Gastrocnemius medialis (tissue), 4 donors: Measurements from ENCODE around the gene ETF1.

Experiments
- POLR2A ChIP-seq, 2 donors: fragments of 450-650 bp; IDR thresholded peaks; one replicate each; pipeline ENCODE4 v1.6.1; 2017; ENCODE audit warnings: antibody characterized with exemption in 2 of 2, mild to moderate bottlenecking in 2 of 2, moderate library complexity in 2 of 2
- TF ChIP-seq, protein P1 (sequence below), 5 experiments: fragments of 450-650 bp in 3 of 5; fragments of 200-600 bp in 2 of 5; sonication (generic) in 2 of 5; IDR thresholded peaks in 4 of 5; conservative IDR thresholded peaks in 1 of 5; 1 replicate in 4 of 5; 2 replicates in 1 of 5; pipeline ENCODE4 v1.5.1; 2016 to 2019; ENCODE audit warnings: antibody characterized with exemption in 5 of 5, mild to moderate bottlenecking in 3 of 5, moderate library complexity in 3 of 5

GRCh38 chr5:138491284-138491648 is 51.8 kb downstream of the ETF1 start:
- TF ChIP-seq, protein P1, sequence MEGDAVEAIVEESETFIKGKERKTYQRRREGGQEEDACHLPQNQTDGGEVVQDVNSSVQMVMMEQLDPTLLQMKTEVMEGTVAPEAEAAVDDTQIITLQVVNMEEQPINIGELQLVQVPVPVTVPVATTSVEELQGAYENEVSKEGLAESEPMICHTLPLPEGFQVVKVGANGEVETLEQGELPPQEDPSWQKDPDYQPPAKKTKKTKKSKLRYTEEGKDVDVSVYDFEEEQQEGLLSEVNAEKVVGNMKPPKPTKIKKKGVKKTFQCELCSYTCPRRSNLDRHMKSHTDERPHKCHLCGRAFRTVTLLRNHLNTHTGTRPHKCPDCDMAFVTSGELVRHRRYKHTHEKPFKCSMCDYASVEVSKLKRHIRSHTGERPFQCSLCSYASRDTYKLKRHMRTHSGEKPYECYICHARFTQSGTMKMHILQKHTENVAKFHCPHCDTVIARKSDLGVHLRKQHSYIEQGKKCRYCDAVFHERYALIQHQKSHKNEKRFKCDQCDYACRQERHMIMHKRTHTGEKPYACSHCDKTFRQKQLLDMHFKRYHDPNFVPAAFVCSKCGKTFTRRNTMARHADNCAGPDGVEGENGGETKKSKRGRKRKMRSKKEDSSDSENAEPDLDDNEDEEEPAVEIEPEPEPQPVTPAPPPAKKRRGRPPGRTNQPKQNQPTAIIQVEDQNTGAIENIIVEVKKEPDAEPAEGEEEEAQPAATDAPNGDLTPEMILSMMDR (IDR thresholded peaks at IDR 0.05 in 4 of 5, conservative IDR thresholded peaks at IDR 0.05 in 1 of 5), result no peak
- no peak for TF ChIP-seq POLR2A (IDR thresholded peaks at IDR 0.05)
